ENCODE data around the gene PVALEF.

- no peak for TF ChIP-seq EZH2 (IDR thresholded peaks at IDR 0.05; ENCODE audit: insufficient read depth, poor library complexity, severe bottlenecking)
- TF ChIP-seq EZH2phosphoT487 (IDR thresholded peaks at IDR 0.05; ENCODE audit: insufficient read depth, low read depth): no peak
Observed at GRCh38 chr17:81195941-81196495, 30.7 kb downstream of the PVALEF start.

All from GM23248 (cell line).